ENCODE results near the gene MARCO. TPM values are rescaled to one million over a fixed set of nuclear protein-coding genes. Genes with fewer than 3 reads are reported as not detected.

Gene MARCO
- total RNA-seq, 2 donors from 2014 or later, result not detected

- Mint-ChIP-seq H3K9me3 (peaks cover 40% of the 10 kb centered on the region), H3K4me3 (no peak overlapping the region), H3K36me3 (ENCODE audit: low read depth) (no peaks in the 10 kb centered on the region), H3K27me3 (ENCODE audit: insufficient read depth) (peaks cover 36% of the 10 kb centered on the region), H3K4me1 (peaks cover 3% of the 10 kb centered on the region), H3K27ac (no peak overlapping the region)
- no peak overlapping the region for H3K9ac ChIP-seq (ENCODE audit: extremely low read depth, low read length, poor library complexity, severe bottlenecking)
- H3K27ac ChIP-seq (ENCODE audit: low read depth, low read length), result no peak overlapping the region
- no peak overlapping the region for H3K4me3 ChIP-seq (ENCODE audit: low read length)
- no peaks in the 10 kb centered on the region for H3K36me3 ChIP-seq (ENCODE audit: control insufficient read depth, insufficient read depth, low read length)
- TF ChIP-seq CTCF (conservative IDR thresholded peaks at IDR 0.05), result no peak
- WGBS, 2 experiments (ENCODE audit: insufficient coverage in 1 of 2, insufficient read length in 1 of 2), result 80 to 92% methylated on average over 1 to 8 of the region's 8 CpGs
- peaks cover 22% of the 10 kb centered on the region for H3K9me3 ChIP-seq (ENCODE audit: control insufficient read depth, low read length)
- H3K27me3 ChIP-seq (ENCODE audit: control insufficient read depth, insufficient read depth, low read length, poor library complexity, severe bottlenecking), result no peaks in the 10 kb centered on the region
- DNase-seq, result no peak
- no peaks in the 10 kb centered on the region for H3K4me1 ChIP-seq (ENCODE audit: control insufficient read depth, insufficient read depth, low read length)
Observed at GRCh38 chr2:118954297-118955060, 12.5 kb downstream of the MARCO start.

- Mint-ChIP-seq H3K27me3 (ENCODE audit: insufficient read depth) (peaks cover 49% of the 10 kb centered on the region), H3K4me1 (peaks cover 19% of the 10 kb centered on the region), H3K36me3 (ENCODE audit: low read depth) (no peaks in the 10 kb centered on the region), H3K9me3 (no peaks in the 10 kb centered on the region), H3K4me3 (no peak overlapping the region), H3K27ac (no peak overlapping the region)
- H3K4me1 ChIP-seq (ENCODE audit: control insufficient read depth, insufficient read depth, low read length), result peaks cover 16% of the 10 kb centered on the region
- no peaks in the 10 kb centered on the region for H3K36me3 ChIP-seq (ENCODE audit: control insufficient read depth, insufficient read depth, low read length)
- no peak overlapping the region for H3K4me3 ChIP-seq (ENCODE audit: low read length)
- 77 to 100% methylated on average over 1 to 3 of the region's 3 CpGs for WGBS, 2 experiments (ENCODE audit: insufficient coverage in 1 of 2, insufficient read length in 1 of 2)
- no peaks in the 10 kb centered on the region for H3K9me3 ChIP-seq (ENCODE audit: control insufficient read depth, low read length)
- no peak overlapping the region for H3K9ac ChIP-seq (ENCODE audit: extremely low read depth, low read length, poor library complexity, severe bottlenecking)
- no peak for DNase-seq
- H3K27ac ChIP-seq (ENCODE audit: low read depth, low read length), result no peak overlapping the region
- TF ChIP-seq CTCF (conservative IDR thresholded peaks at IDR 0.05), result no peak
- H3K27me3 ChIP-seq (ENCODE audit: control insufficient read depth, insufficient read depth, low read length, poor library complexity, severe bottlenecking), result peaks cover 28% of the 10 kb centered on the region
Observed at GRCh38 chr2:118965737-118966136, 23.7 kb downstream of the MARCO start.

GRCh38 chr2:118967124-118967880, 25.3 kb downstream of the MARCO start:
- Histone ChIP-seq H3K27ac (ENCODE audit: low read depth, low read length) (no peak overlapping the region), H3K9me3 (ENCODE audit: control insufficient read depth, low read length) (no peaks in the 10 kb centered on the region), H3K36me3 (ENCODE audit: control insufficient read depth, insufficient read depth, low read length) (no peaks in the 10 kb centered on the region), H3K9ac (ENCODE audit: extremely low read depth, low read length, poor library complexity, severe bottlenecking) (no peak overlapping the region), H3K4me3 (ENCODE audit: low read length) (peak overlapping the region; percentile 59), H3K4me1 (ENCODE audit: control insufficient read depth, insufficient read depth, low read length) (peaks cover 16% of the 10 kb centered on the region), H3K27me3 (ENCODE audit: control insufficient read depth, insufficient read depth, low read length, poor library complexity, severe bottlenecking) (peaks cover 25% of the 10 kb centered on the region)
- no peaks in the 10 kb centered on the region for H3K36me3 Mint-ChIP-seq (ENCODE audit: low read depth)
- peaks cover 46% of the 10 kb centered on the region for H3K27me3 Mint-ChIP-seq (ENCODE audit: insufficient read depth)
- H3K4me3 Mint-ChIP-seq, result no peak overlapping the region
- no peak for TF ChIP-seq CTCF (conservative IDR thresholded peaks at IDR 0.05)
- peaks cover 19% of the 10 kb centered on the region for H3K4me1 Mint-ChIP-seq
- H3K27ac Mint-ChIP-seq, result peak overlapping the region; percentile 32
- H3K9me3 Mint-ChIP-seq, result no peaks in the 10 kb centered on the region
- 84 to 100% methylated on average over 2 to 6 of the region's 6 CpGs for WGBS, 2 experiments (ENCODE audit: insufficient coverage in 1 of 2, insufficient read length in 1 of 2)
- peak; percentile 77 for DNase-seq

Measured in endodermal cell (in vitro differentiated cells).